GM21528 (cell line): ENCODE results near the gene COL23A1.

ENCODE experiments used
- ATAC-seq: cut with Tn5 transposase; IDR thresholded peaks from one replicate; pipeline ENCODE4 v1.9.1; 2021; ENCODE audit warnings: mild to moderate bottlenecking, moderate library complexity; ENCODE audit not compliant: unreplicated experiment, low FRiP score

COL23A1 gene

GRCh38 chr5:178387061-178387855, 202.9 kb downstream of the COL23A1 start:
- no peak for ATAC-seq

GRCh38 chr5:178386336-178386931, 203.8 kb downstream of the COL23A1 start:
- no peak for ATAC-seq

GRCh38 chr5:178385496-178385890, 204.7 kb downstream of the COL23A1 start:
- no peak for ATAC-seq

- ATAC-seq = no peak
Measured at GRCh38 chr5:178384816-178385495, 205.2 kb downstream of the COL23A1 start.

GRCh38 chr5:178383919-178384815, 206.0 kb downstream of the COL23A1 start:
- ATAC-seq = no peak

GRCh38 chr5:178383301-178383918, 206.8 kb downstream of the COL23A1 start:
- no peak for ATAC-seq

GRCh38 chr5:178382754-178383164, 207.4 kb downstream of the COL23A1 start:
- no peak for ATAC-seq

- ATAC-seq = no peak
Measured at GRCh38 chr5:178381921-178382695, 208.1 kb downstream of the COL23A1 start.

GRCh38 chr5:178381206-178381605, 209.0 kb downstream of the COL23A1 start:
- ATAC-seq = no peak

- ATAC-seq = no peak
Measured at GRCh38 chr5:178380541-178381074, 209.6 kb downstream of the COL23A1 start.

GRCh38 chr5:178380086-178380485, 210.1 kb downstream of the COL23A1 start:
- no peak for ATAC-seq

- ATAC-seq = no peak
Measured at GRCh38 chr5:178378527-178379484, 211.4 kb downstream of the COL23A1 start.

GRCh38 chr5:178377583-178378270, 212.5 kb downstream of the COL23A1 start:
- ATAC-seq = no peak

- no peak for ATAC-seq
Measured at GRCh38 chr5:178376921-178377582, 213.1 kb downstream of the COL23A1 start.

- no peak for ATAC-seq
Measured at GRCh38 chr5:178375348-178375747, 214.8 kb downstream of the COL23A1 start.

GRCh38 chr5:178373711-178374110, 216.5 kb downstream of the COL23A1 start:
- no peak for ATAC-seq

- no peak for ATAC-seq
Measured at GRCh38 chr5:178372142-178372571, 218.0 kb downstream of the COL23A1 start.
